OCI-LY3 (cell line): ENCODE results near the gene SLC25A51.
A peak's percentile ranks its signal among the peaks of the same experiment; 100 is the strongest.
"Not testable (repeated sequence)": the region's sequence is repeated elsewhere in the genome, so short reads cannot be mapped to it uniquely, and the experiment has no call there.

Source experiments
- H2AFZ ChIP-seq: fragments of 200-600, 300-600 bp; shearing (Covaris generic); 2 replicates; pipeline ENCODE4 v1.6.0; 2014; ENCODE audit warnings: antibody characterized with exemption, low read depth, low read length
- H3K27ac ChIP-seq: fragments of 200-600, 300-600 bp; sonication (generic); 2 replicates; pipeline ENCODE4 v1.5.1; 2014; ENCODE audit warnings: mild to moderate bottlenecking, low read length, moderate library complexity, mixed read lengths
- H3K27me3 ChIP-seq: fragments of 200-600, 300-600 bp; sonication (generic); 2 replicates; pipeline ENCODE4 v1.6.1; 2014; ENCODE audit warnings: low read depth, low read length, mixed read lengths
- H3K36me3 ChIP-seq: fragments of 200-600, 300-600 bp; sonication (generic); replicated peaks from 2 replicates; pipeline ENCODE3; 2014; ENCODE audit warnings: low read depth, low read length, mixed read lengths
- H3K4me1 ChIP-seq: fragments of 300-600, 200-600 bp; sonication (generic); 2 replicates; pipeline ENCODE4 v1.6.1; 2014; ENCODE audit warnings: low read length, mixed read lengths
- H3K4me2 ChIP-seq: fragments of 200-600, 300-600 bp; sonication (generic); 2 replicates; pipeline ENCODE4 v1.6.1; 2014; ENCODE audit warnings: low read length, mixed read lengths
- H3K4me3 ChIP-seq: fragments of 300-600, 200-600 bp; sonication (generic); 2 replicates; pipeline ENCODE4 v1.5.1; 2014; ENCODE audit warnings: antibody characterized with exemption, mild to moderate bottlenecking, low read length, moderate library complexity
- H3K79me2 ChIP-seq: fragments of 300-600, 200-600 bp; shearing (Covaris generic); 2 replicates; pipeline ENCODE4 v1.6.1; 2014; ENCODE audit warnings: mild to moderate bottlenecking, low read length, mixed read lengths
- H3K9ac ChIP-seq: fragments of 300-600, 200-600 bp; shearing (Covaris generic); 2 replicates; pipeline ENCODE4 v1.6.0; 2014; ENCODE audit warnings: mild to moderate bottlenecking, low read length, moderate library complexity
- H3K9me3 ChIP-seq: fragments of 200-600, 300-600 bp; shearing (Covaris generic); 2 replicates; pipeline ENCODE4 v1.6.1; 2014; ENCODE audit warnings: low read length, mixed read lengths; ENCODE audit not compliant: insufficient read depth
- H4K20me1 ChIP-seq: fragments of 200-600, 300-600 bp; sonication (generic); 2 replicates; pipeline ENCODE4 v1.6.1; 2016; ENCODE audit warnings: low read length, mixed read lengths; ENCODE audit not compliant: insufficient read depth
- EZH2phosphoT487 ChIP-seq: fragments of 200-600 bp; shearing (Covaris generic); IDR thresholded peaks from 2 replicates; pipeline ENCODE4 v1.6.1; 2018; ENCODE audit warnings: antibody characterized with exemption, mixed run types, low read depth
- TF ChIP-seq, protein P1 (sequence below): fragments of 200-600, 300-600 bp; sonication (generic); IDR thresholded peaks from 2 replicates; pipeline ENCODE4 v1.5.1; 2014; ENCODE audit warnings: antibody characterized with exemption, low read length, low read depth

The SLC25A51 gene

DNA sequence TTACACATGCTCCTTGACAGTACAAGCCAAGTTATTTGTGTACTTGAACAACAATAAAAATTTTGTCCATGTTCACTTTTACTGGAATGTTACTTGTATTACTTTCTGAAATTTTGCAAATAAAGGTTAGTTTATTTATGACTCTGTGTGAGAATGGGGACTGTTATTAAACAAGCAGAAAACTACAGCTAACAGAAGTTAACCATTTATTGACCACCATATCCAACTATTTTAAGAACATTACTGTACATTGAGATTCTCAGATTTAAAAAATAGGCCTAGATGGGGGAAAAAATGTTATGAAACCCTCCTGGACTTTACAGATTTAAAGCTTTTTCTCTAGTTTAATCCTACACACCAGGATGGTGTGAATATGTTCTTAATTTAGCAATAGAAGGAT lies 1.8 kb downstream of the SLC25A51 start:
- no peak overlapping the region for H3K27ac ChIP-seq
- H3K79me2 ChIP-seq: peaks cover 37% of the 10 kb centered on the region
- TF ChIP-seq, protein P1, sequence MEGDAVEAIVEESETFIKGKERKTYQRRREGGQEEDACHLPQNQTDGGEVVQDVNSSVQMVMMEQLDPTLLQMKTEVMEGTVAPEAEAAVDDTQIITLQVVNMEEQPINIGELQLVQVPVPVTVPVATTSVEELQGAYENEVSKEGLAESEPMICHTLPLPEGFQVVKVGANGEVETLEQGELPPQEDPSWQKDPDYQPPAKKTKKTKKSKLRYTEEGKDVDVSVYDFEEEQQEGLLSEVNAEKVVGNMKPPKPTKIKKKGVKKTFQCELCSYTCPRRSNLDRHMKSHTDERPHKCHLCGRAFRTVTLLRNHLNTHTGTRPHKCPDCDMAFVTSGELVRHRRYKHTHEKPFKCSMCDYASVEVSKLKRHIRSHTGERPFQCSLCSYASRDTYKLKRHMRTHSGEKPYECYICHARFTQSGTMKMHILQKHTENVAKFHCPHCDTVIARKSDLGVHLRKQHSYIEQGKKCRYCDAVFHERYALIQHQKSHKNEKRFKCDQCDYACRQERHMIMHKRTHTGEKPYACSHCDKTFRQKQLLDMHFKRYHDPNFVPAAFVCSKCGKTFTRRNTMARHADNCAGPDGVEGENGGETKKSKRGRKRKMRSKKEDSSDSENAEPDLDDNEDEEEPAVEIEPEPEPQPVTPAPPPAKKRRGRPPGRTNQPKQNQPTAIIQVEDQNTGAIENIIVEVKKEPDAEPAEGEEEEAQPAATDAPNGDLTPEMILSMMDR: no peak
- TF ChIP-seq EZH2phosphoT487: no peak
- H3K36me3 ChIP-seq: peaks cover 11% of the 10 kb centered on the region
- peak overlapping the region; percentile 86 for H3K9ac ChIP-seq
- no peaks in the 10 kb centered on the region for H3K9me3 ChIP-seq
- peak overlapping the region; percentile 83 for H3K4me2 ChIP-seq
- peaks cover 6% of the 10 kb centered on the region; the same call in 1 of the 2 replicates for H4K20me1 ChIP-seq
- peak overlapping the region; percentile 93 for H3K4me3 ChIP-seq
- H3K27me3 ChIP-seq: no peaks in the 10 kb centered on the region
- peaks cover 18% of the 10 kb centered on the region for H3K4me1 ChIP-seq
- H2AFZ ChIP-seq: no peak overlapping the region

DNA sequence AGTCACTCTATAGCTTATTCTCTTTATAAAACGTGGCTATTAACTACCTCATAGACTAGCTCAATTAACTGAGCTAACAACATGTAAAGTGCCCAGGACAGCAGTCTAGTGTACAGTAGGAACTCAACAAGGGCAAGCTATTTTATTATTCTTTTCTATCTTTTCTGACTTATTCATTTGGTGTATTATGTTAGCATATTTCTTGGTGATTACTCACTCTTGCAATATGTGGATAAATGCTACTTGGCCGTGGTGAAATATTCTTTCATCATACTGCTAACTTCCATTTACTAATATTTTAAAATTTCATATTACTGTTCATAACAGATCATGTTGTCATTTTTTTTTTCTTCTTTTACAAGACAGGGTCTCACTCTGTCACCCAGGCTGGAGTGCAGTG lies 4.9 kb downstream of the SLC25A51 start:
- Histone ChIP-seq H3K4me1 (peaks cover 12% of the 10 kb centered on the region), H3K9ac (no peak overlapping the region), H4K20me1 (peaks cover 6% of the 10 kb centered on the region; the same call in 1 of the 2 replicates), H3K4me2 (no peak overlapping the region), H3K36me3 (peaks cover 29% of the 10 kb centered on the region), H3K27me3 (no peaks in the 10 kb centered on the region), H3K4me3 (no peak overlapping the region), H2AFZ (no peak overlapping the region), H3K9me3 (no peaks in the 10 kb centered on the region), H3K79me2 (peaks cover 37% of the 10 kb centered on the region), H3K27ac (no peak overlapping the region)
- TF ChIP-seq EZH2phosphoT487: no peak

DNA sequence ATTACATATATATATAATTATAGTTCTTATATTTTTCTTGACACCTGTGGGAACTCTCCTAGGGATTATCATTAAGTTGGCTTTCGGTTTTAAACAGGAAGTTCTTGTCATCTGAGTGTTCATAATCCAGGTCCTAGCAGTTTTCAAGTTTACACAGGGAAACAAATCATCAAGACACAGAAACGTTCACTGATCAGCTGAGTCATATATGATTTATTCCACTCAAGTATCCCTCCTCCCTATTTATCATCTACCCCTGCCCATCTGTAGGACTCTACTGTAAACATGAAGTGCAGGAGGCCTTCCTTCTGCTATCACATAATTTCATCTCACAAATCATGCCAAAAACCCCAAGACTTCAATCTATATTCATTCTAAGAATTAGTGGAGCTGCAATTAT lies 6.3 kb downstream of the SLC25A51 start:
- Histone ChIP-seq H3K4me1 (peaks cover 10% of the 10 kb centered on the region), H3K27me3 (no peaks in the 10 kb centered on the region), H3K9me3 (no peaks in the 10 kb centered on the region), H2AFZ (no peak overlapping the region), H3K9ac (no peak overlapping the region), H3K4me3 (no peak overlapping the region), H3K79me2 (peaks cover 27% of the 10 kb centered on the region), H3K36me3 (peaks cover 38% of the 10 kb centered on the region), H4K20me1 (peaks cover 5% of the 10 kb centered on the region; the same call in 1 of the 2 replicates), H3K4me2 (no peak overlapping the region), H3K27ac (no peak overlapping the region)
- TF ChIP-seq, protein P1: no peak
- TF ChIP-seq EZH2phosphoT487: no peak

DNA sequence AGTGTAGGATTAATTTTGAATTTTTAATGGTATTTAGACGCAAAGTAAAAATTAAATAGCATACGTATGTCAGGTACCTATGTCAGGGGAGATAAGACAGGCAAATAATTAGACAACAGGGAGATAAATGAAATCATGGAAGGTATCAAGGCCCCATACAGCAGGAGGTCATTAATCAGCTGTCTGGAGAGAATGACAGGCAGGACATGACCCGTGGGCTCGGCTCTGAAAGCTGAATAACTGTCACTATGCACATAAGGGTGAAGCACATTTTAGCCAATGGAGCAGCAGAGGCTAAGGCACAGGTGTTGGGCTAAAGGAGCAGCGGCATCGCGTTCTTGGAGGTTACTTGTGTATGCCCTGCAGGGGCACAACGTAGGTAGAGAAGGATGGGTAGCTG lies 11.9 kb downstream of the SLC25A51 start:
- Histone ChIP-seq H2AFZ (no peak overlapping the region), H3K4me3 (no peak overlapping the region), H4K20me1 (no peaks in the 10 kb centered on the region), H3K36me3 (peaks cover 44% of the 10 kb centered on the region), H3K79me2 (peaks cover 6% of the 10 kb centered on the region; the same call in 1 of the 2 replicates), H3K4me2 (no peak overlapping the region), H3K9ac (no peak overlapping the region), H3K4me1 (no peaks in the 10 kb centered on the region), H3K27ac (no peak overlapping the region), H3K27me3 (no peaks in the 10 kb centered on the region), H3K9me3 (no peaks in the 10 kb centered on the region)
- TF ChIP-seq EZH2phosphoT487: no peak
- TF ChIP-seq, protein P1: no peak

DNA sequence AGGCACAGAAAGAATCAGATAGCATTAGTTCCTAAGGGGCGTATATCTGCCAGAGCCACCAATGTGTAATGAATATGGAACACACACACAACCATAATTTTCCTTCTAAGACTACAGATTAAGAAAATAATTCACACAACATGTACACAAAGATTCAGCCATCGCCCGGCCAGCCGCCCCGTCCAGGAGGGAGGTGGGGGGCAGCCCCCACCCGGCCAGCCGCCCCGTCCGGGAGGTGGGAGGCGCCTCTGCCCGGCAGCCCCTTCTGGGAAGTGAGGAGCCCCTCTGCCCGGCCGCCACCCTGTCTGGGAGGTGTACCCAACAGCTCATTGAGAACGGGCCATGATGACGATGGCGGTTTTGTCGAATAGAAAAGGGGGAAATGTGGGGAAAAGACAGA lies 12.9 kb downstream of the SLC25A51 start:
- not testable (repeated sequence) for H3K27ac ChIP-seq, H3K9ac ChIP-seq, H3K4me3 ChIP-seq, H3K79me2 ChIP-seq, H3K4me1 ChIP-seq, H3K27me3 ChIP-seq, H3K4me2 ChIP-seq, H3K9me3 ChIP-seq, H4K20me1 ChIP-seq, H2AFZ ChIP-seq
- peaks cover 38% of the 10 kb centered on the region for H3K36me3 ChIP-seq
